Measurements from ENCODE around the gene ZER1. TPM values are rescaled to one million over a fixed set of nuclear protein-coding genes. Genes with fewer than 3 reads are reported as not detected.
"Not testable (repeated sequence)": the region's sequence is repeated elsewhere in the genome, so short reads cannot be mapped to it uniquely, and the experiment has no call there.

ZER1 gene
- total RNA-seq, 2 experiments from 2014 or later = 16.2 to 18.0 TPM

GRCh38 chr9:128696923-128697707 lies 74.6 kb downstream of the ZER1 start:
- POLR2A ChIA-PET = interaction anchor here (1.3 to 1.7 kb wide), 3 partner anchors 8 to 13 kb away, joined by 4 to 6 read pairs (median 5); partner anchors contain the start of gene SET
- Mint-ChIP-seq H3K4me3 (no peak overlapping the region), H3K27me3 (no peaks in the 10 kb centered on the region), H3K27ac (no peak overlapping the region), H3K36me3 (peaks cover 31% of the 10 kb centered on the region), H3K9me3 (no peaks in the 10 kb centered on the region), H3K4me1 (ENCODE audit: low read depth) (peaks cover 16% of the 10 kb centered on the region)
- DNase-seq = no peak
- intact Hi-C loops (cut with micrococcal nuclease) = no loop called here
- CTCF ChIA-PET = interaction anchor here (1.4 kb wide), 1 partner anchor 49 kb away, joined by 3 read pairs; no protein-coding TSS in a partner anchor

- H3K36me3 Mint-ChIP-seq = peaks cover 46% of the 10 kb centered on the region
- H3K4me1 Mint-ChIP-seq (ENCODE audit: low read depth) = peaks cover 20% of the 10 kb centered on the region
- H3K4me3 Mint-ChIP-seq = no peak overlapping the region
- H3K9me3 Mint-ChIP-seq = no peaks in the 10 kb centered on the region
- intact Hi-C loops (cut with micrococcal nuclease) = no loop called here
- no peak overlapping the region for H3K27ac Mint-ChIP-seq
- no peaks in the 10 kb centered on the region for H3K27me3 Mint-ChIP-seq
- ChIA-PET POLR2A (interaction anchor here (1.5 kb wide), 1 partner anchor 11 kb away, joined by 6 read pairs; no protein-coding TSS in a partner anchor), CTCF (no interaction called here)
- DNase-seq = no peak
These were observed 77.4 kb downstream of the ZER1 start for GRCh38 chr9:128694344-128694743.

- Mint-ChIP-seq H3K4me1 (ENCODE audit: low read depth) (peaks cover 20% of the 10 kb centered on the region), H3K36me3 (peaks cover 46% of the 10 kb centered on the region)
- H3K9me3 Mint-ChIP-seq; DNase-seq; H3K27me3 Mint-ChIP-seq; H3K4me3 Mint-ChIP-seq; intact Hi-C loops (cut with micrococcal nuclease); H3K27ac Mint-ChIP-seq: not testable (repeated sequence)
- ChIA-PET POLR2A (interaction anchor here (0.6 to 1.5 kb wide), 2 partner anchors 10 to 576 kb away, joined by 4 to 6 read pairs; no protein-coding TSS in a partner anchor), CTCF (interaction anchor here (3.3 kb wide), 1 partner anchor 9 kb away, joined by 20 read pairs; the partner anchor contains the start of gene PKN3)
These were observed 78.0 kb downstream of the ZER1 start for GRCh38 chr9:128693738-128694137.

GRCh38 chr9:128690684-128691034 lies 81.1 kb downstream of the ZER1 start:
- Mint-ChIP-seq H3K4me1 (ENCODE audit: low read depth) (peaks cover 43% of the 10 kb centered on the region), H3K27ac (peak overlapping the region; percentile 95), H3K36me3 (peaks cover 38% of the 10 kb centered on the region), H3K27me3 (no peaks in the 10 kb centered on the region), H3K9me3 (no peaks in the 10 kb centered on the region), H3K4me3 (peak overlapping the region; percentile 96)
- ChIA-PET POLR2A (interaction anchor here (1.3 to 2.2 kb wide), 2 partner anchors 11 to 355 kb away, joined by 4 to 9 read pairs; partner anchors contain the start of gene PKN3), CTCF (interaction anchor here (0.6 to 2.6 kb wide), 4 partner anchors 10 to 127 kb away, joined by 3 to 6 read pairs (median 4); partner anchors contain the start of genes ENDOG and PKN3)
- DNase-seq = no peak
- intact Hi-C loops (cut with micrococcal nuclease) = loop anchor here (1.0 kb wide), 1 partner anchor 12 kb away; the partner anchor contains the start of gene PKN3

GRCh38 chr9:128689820-128690683 lies 81.7 kb downstream of the ZER1 start:
- intact Hi-C loops (cut with micrococcal nuclease) = loop anchor here (1.0 to 5.0 kb wide), 4 partner anchors 12 to 257 kb away; partner anchors contain the start of genes DOLK, NUP188, PKN3 and SPTAN1
- Mint-ChIP-seq H3K27me3 (no peaks in the 10 kb centered on the region), H3K27ac (peak overlapping the region; percentile 95), H3K9me3 (no peaks in the 10 kb centered on the region), H3K36me3 (peaks cover 38% of the 10 kb centered on the region), H3K4me1 (ENCODE audit: low read depth) (peaks cover 49% of the 10 kb centered on the region), H3K4me3 (peak overlapping the region; percentile 96)
- DNase-seq = peak; percentile 60
- POLR2A ChIA-PET = interaction anchor here (0.9 to 2.2 kb wide), 6 partner anchors 7 to 354 kb away, joined by 3 to 9 read pairs (median 4); partner anchors contain the start of gene PKN3
- CTCF ChIA-PET = interaction anchor here (0.6 to 2.6 kb wide), 4 partner anchors 10 to 128 kb away, joined by 3 to 6 read pairs (median 4); partner anchors contain the start of genes ENDOG and PKN3

- peak; percentile 63 for DNase-seq
- ChIA-PET POLR2A (interaction anchor here (0.6 to 2.2 kb wide), 8 partner anchors 8 to 129 kb away, joined by 3 to 9 read pairs (median 4); partner anchors contain the start of genes ENDOG and PKN3), CTCF (interaction anchor here (2.6 kb wide), 1 partner anchor 11 kb away, joined by 6 read pairs; no protein-coding TSS in a partner anchor)
- Mint-ChIP-seq H3K9me3 (no peaks in the 10 kb centered on the region), H3K27me3 (no peaks in the 10 kb centered on the region), H3K4me1 (ENCODE audit: low read depth) (peaks cover 56% of the 10 kb centered on the region), H3K4me3 (peak overlapping the region; percentile 48), H3K36me3 (peaks cover 33% of the 10 kb centered on the region), H3K27ac (peak overlapping the region; percentile 66)
- intact Hi-C loops (cut with micrococcal nuclease) = loop anchor here (1.0 to 5.0 kb wide), 3 partner anchors 35 to 258 kb away; partner anchors contain the start of genes DOLK, NUP188, SPTAN1 and ZDHHC12
These were observed 82.4 kb downstream of the ZER1 start for GRCh38 chr9:128689293-128689774.

GRCh38 chr9:128688501-128689292 lies 83.0 kb downstream of the ZER1 start, which contains the start of gene SET:
SET (plus strand) TSS chr9:128689222; CDS start chr9:128689583, 361 bp downstream.
- no peaks in the 10 kb centered on the region for H3K27me3 Mint-ChIP-seq
- ChIA-PET CTCF (interaction anchor here (2.6 kb wide), 1 partner anchor 12 kb away, joined by 6 read pairs; no protein-coding TSS in a partner anchor), POLR2A (interaction anchor here (0.6 to 2.2 kb wide), 8 partner anchors 9 to 130 kb away, joined by 3 to 9 read pairs (median 4); partner anchors contain the start of genes ENDOG and PKN3)
- no peaks in the 10 kb centered on the region for H3K9me3 Mint-ChIP-seq
- DNase-seq = peak; percentile 95
- H3K4me3 Mint-ChIP-seq = peak within 1 kb of the TSS; percentile 81
- peak within 1 kb of the TSS; percentile 95 for H3K27ac Mint-ChIP-seq
- intact Hi-C loops (cut with micrococcal nuclease) = loop anchor here (1.0 to 5.0 kb wide), 4 partner anchors 31 to 259 kb away; partner anchors contain the start of genes DOLK, NUP188, SPTAN1 and ZDHHC12
- H3K4me1 Mint-ChIP-seq (ENCODE audit: low read depth) = peaks cover 54% of the 10 kb centered on the region
- peaks cover 32% of the 10 kb centered on the region for H3K36me3 Mint-ChIP-seq

- Mint-ChIP-seq H3K4me3 (peak overlapping the region; percentile 23), H3K36me3 (peaks cover 24% of the 10 kb centered on the region), H3K27me3 (no peaks in the 10 kb centered on the region), H3K9me3 (no peaks in the 10 kb centered on the region), H3K4me1 (ENCODE audit: low read depth) (peaks cover 53% of the 10 kb centered on the region), H3K27ac (peak overlapping the region; percentile 95)
- intact Hi-C loops (cut with micrococcal nuclease) = loop anchor here (5.0 kb wide), 1 partner anchor 260 kb away; the partner anchor contains the start of genes DOLK and NUP188
- ChIA-PET CTCF (interaction anchor here (0.6 kb wide), 1 partner anchor 212 kb away, joined by 3 read pairs; no protein-coding TSS in a partner anchor), POLR2A (no interaction called here)
- DNase-seq = no peak
These were observed 84.3 kb downstream of the ZER1 start for GRCh38 chr9:128687453-128687852.

- Mint-ChIP-seq H3K4me1 (ENCODE audit: low read depth) (peaks cover 44% of the 10 kb centered on the region), H3K4me3 (peak overlapping the region; percentile 99), H3K9me3 (no peaks in the 10 kb centered on the region), H3K36me3 (peaks cover 11% of the 10 kb centered on the region), H3K27me3 (no peaks in the 10 kb centered on the region), H3K27ac (peak overlapping the region; percentile 95)
- intact Hi-C loops (cut with micrococcal nuclease) = loop anchor here (2.0 to 5.0 kb wide), 3 partner anchors 17 to 315 kb away; partner anchors contain the start of genes DOLK, NUP188, PKN3 and URM1
- ChIA-PET POLR2A (interaction anchor here (1.0 kb wide), 1 partner anchor 16 kb away, joined by 3 read pairs; no protein-coding TSS in a partner anchor), CTCF (no interaction called here)
- DNase-seq = peak; percentile 70
These were observed 85.9 kb downstream of the ZER1 start for GRCh38 chr9:128685636-128686489.
